GM12873 (cell line): ENCODE data around the gene TPCN2.

Source experiments
- TF ChIP-seq, protein P1 (sequence below): IDR thresholded peaks from 2 replicates; pipeline ENCODE4 v1.5.1; 2012; ENCODE audit warnings: low read depth, mild to moderate bottlenecking, moderate library complexity, low read length, control low read depth; ENCODE audit not compliant: insufficient read depth; ENCODE audit errors: missing control alignments

The TPCN2 gene

DNA sequence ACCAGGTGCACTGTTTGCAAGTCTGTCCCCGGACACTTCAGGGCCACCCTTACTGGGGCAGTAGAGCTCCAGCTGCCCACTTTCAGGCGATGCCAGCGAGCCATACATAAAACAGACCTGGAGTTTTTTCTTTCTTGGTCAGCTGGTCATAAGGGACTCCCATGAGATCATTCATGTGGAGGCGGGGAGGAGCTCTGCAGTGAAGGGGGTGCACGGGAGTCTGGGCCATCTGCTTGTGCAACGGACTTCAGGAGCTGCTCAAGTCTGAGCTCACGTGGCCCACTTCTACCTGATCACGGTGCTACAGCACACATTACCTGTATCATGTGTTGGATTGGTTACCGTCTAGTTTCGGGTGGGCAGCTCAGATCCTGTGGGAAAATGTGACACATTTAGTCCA lies 26.5 kb upstream of the TPCN2 start:
- TF ChIP-seq, protein P1, sequence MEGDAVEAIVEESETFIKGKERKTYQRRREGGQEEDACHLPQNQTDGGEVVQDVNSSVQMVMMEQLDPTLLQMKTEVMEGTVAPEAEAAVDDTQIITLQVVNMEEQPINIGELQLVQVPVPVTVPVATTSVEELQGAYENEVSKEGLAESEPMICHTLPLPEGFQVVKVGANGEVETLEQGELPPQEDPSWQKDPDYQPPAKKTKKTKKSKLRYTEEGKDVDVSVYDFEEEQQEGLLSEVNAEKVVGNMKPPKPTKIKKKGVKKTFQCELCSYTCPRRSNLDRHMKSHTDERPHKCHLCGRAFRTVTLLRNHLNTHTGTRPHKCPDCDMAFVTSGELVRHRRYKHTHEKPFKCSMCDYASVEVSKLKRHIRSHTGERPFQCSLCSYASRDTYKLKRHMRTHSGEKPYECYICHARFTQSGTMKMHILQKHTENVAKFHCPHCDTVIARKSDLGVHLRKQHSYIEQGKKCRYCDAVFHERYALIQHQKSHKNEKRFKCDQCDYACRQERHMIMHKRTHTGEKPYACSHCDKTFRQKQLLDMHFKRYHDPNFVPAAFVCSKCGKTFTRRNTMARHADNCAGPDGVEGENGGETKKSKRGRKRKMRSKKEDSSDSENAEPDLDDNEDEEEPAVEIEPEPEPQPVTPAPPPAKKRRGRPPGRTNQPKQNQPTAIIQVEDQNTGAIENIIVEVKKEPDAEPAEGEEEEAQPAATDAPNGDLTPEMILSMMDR, result no peak

DNA sequence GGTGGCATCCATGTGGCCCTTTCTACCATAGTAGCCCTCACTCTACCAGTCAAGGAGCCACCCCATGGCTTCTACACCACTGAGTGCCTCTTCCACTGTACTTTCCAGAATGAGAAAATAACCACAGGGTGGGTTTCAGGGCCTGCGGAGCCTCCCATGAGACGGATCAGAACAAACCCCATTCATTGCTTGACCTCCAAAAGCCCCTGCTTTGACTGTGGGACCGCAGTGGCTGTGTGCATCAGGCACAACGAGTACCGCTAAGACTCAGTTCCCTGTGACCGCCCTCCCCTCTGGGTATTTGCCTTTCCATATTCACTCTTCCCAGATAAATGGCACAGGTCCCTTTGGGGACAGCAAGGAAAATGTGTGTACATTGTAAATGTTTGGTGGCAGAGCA lies 24.2 kb upstream of the TPCN2 start:
- TF ChIP-seq, protein P1, result no peak

DNA sequence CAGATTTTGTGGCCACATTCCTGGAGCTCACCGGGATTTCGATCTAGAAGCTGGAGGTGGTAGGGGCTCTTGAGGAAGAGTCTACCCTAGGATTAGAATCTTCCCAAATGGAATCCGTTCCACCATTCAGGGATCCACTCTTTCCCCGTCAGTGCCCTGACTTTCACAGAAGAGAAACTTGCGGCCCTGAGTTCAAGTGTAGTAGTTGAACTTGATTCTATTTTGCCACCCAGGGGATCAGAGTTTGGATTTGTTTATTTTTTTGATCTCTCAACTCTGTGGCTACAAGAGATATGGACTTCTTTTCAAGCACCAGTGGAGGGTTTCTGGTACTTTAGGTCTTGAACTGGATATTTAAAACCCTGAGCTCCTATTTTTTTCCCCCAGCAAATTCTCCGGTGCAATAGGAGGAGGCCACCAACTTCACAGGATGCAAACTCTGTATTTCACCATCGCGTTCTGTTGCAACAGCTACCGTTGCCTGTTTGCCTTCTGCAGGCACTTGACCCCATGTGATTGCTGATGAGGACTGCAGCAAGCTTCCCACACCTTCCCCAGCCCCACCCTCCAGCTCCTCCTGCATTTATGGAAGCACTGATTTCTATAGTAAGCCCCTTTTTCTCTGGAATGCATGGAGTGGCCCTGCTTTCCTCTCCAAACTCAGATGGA lies 20.9 kb upstream of the TPCN2 start:
- TF ChIP-seq, protein P1, result no peak

DNA sequence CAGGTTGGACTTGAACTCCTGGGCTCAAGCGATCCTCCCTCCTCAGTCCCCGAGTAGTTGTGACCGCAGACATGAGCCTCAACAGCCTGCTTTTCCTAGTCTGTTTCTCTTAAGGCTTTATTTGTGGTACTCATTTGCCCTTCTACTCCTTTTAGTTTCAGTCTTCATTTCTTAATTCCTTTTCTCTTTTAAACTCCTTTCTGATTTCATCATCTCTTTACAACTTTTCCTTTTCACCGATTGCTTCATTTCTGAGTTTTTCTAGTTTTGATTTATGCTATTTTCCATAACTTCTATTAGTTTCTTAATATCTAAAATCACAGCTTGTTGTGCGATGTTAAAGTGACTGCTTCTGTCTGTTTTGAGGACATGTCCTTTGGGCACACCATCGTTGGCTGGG lies 18.4 kb upstream of the TPCN2 start:
- TF ChIP-seq, protein P1, result no peak

DNA sequence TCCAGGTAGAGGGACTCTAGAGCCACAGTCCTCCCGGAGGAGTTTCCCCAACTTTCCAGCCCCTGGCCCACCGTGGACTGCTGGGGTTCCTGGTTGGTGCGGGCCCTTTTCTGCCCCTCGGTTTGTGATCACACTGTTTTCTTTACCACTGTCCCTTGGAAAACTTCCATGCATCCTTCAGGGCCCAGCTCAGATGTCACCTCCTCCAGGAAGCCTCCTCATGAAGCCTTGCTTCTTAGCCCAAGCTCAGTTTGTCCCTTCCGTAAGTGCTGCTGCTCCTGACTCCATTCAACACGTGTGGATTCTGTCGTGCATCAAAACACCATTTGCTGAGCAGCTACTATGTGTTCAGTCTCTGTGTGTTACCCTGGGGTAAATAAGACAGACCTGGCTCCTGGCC lies 15.9 kb upstream of the TPCN2 start:
- TF ChIP-seq, protein P1, result no peak

DNA sequence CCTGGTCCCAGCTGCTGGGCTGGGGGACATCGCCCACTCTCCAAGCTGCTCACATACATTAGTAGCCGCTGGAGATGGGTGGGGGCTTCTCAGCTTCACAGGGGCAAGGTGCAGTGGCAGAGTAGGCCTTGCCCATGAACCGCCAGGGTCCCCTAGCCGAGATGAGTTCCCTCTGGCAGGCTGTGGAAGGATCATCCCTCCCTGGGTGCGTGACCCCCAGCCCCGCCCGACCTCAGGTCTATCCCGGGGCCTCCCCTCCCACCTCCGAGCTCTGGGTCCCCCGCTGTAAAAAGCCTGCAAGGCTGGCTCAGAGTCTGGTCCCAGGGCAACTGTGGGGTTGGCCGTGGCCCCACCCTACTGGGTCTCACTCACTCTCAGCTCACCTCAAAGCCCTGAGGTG lies 15.3 kb upstream of the TPCN2 start:
- TF ChIP-seq, protein P1, result no peak

DNA sequence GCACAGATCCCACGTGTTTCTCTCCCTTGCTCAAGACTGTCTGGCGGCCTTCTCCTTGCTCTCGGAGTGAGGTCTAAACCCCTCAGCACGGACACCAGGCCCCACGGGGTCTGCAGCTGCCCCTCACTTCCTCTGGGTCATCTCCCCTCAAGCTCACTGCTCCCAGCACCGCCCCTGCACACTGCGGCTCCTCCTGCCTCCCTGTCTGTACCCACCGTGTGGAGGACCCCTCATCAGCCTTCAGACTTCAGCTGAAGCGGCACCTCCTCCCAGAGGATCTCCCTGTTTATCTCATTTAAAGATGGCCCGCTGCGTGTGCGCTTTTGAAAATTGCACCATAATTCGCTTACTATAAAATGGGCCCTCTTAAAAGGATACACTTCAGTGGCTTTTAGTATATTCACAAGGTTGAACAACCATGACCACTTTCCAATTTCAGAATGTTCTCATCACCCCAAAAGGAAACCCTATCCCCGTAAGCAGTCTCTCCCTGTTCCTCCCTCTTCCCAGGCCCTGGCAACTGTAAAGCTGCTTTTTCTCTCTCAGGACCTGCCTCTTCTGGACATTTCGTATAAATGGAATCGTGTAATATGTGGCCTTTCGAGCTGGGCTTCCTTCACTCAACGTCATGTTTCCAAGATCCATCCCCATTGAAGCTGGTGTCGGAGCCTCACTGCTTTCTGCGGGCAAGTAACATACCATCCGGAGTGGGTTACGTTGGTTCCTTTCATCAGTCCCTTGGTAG lies 14.4 kb upstream of the TPCN2 start:
- TF ChIP-seq, protein P1, result no peak
